ENCODE results near the gene SLC4A7. TPM values are rescaled to one million over a fixed set of nuclear protein-coding genes. Genes with fewer than 3 reads are reported as not detected.
A peak's percentile ranks its signal among the peaks of the same experiment; 100 is the strongest.
"Not testable (repeated sequence)": the region's sequence is repeated elsewhere in the genome, so short reads cannot be mapped to it uniquely, and the experiment has no call there.

The SLC4A7 gene
- total RNA-seq, 1 donor from 2014 or later, result 28.6 TPM

GRCh38 chr3:27423463-27423862 is 60.7 kb downstream of the SLC4A7 start:
- H3K4me3 ChIP-seq (ENCODE audit: low read depth, low read length), result no peak overlapping the region
- no peak for TF ChIP-seq CTCF (IDR thresholded peaks at IDR 0.05; ENCODE audit: insufficient read depth, low read length, poor library complexity, severe bottlenecking)
- no peaks in the 10 kb centered on the region for H3K27me3 ChIP-seq (ENCODE audit: control insufficient read depth, insufficient read depth, low read length)
- DNase-seq (ENCODE audit: low read depth), result peak; percentile 5
- no peaks in the 10 kb centered on the region for H3K36me3 ChIP-seq (ENCODE audit: control insufficient read depth, insufficient read depth, low read length)

GRCh38 chr3:27422617-27423016 is 61.6 kb downstream of the SLC4A7 start:
- TF ChIP-seq CTCF (IDR thresholded peaks at IDR 0.05; ENCODE audit: insufficient read depth, low read length, poor library complexity, severe bottlenecking), result no peak
- Histone ChIP-seq H3K27me3 (ENCODE audit: control insufficient read depth, insufficient read depth, low read length) (no peaks in the 10 kb centered on the region), H3K36me3 (ENCODE audit: control insufficient read depth, insufficient read depth, low read length) (no peaks in the 10 kb centered on the region), H3K4me3 (ENCODE audit: low read depth, low read length) (no peak overlapping the region)
- no peak for DNase-seq (ENCODE audit: low read depth)

DNA sequence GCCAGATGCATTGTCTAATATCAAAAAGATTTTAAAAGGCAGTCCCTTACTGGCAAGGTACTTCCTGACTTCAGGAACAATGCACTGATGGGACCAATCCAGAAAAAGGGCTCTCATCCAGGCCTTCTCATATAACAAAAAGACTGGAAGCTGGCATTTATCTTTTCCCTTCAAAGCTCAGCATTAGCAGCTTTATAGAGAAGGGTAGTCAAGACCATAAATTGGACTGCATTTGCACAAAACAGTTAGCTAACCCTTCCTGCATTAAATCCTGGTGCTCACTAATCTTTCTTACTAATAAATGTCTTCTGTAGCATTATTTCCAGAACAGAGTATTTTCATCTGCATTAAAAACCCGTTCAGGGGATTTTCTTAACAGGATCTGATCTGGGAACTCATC is 69.0 kb downstream of the SLC4A7 start:
- Histone ChIP-seq H3K36me3 (ENCODE audit: control insufficient read depth, insufficient read depth, low read length) (no peaks in the 10 kb centered on the region), H3K4me3 (ENCODE audit: low read depth, low read length) (no peak overlapping the region), H3K27me3 (ENCODE audit: control insufficient read depth, insufficient read depth, low read length) (no peaks in the 10 kb centered on the region)
- no peak for TF ChIP-seq CTCF (IDR thresholded peaks at IDR 0.05; ENCODE audit: insufficient read depth, low read length, poor library complexity, severe bottlenecking)
- no peak for DNase-seq (ENCODE audit: low read depth)

DNA sequence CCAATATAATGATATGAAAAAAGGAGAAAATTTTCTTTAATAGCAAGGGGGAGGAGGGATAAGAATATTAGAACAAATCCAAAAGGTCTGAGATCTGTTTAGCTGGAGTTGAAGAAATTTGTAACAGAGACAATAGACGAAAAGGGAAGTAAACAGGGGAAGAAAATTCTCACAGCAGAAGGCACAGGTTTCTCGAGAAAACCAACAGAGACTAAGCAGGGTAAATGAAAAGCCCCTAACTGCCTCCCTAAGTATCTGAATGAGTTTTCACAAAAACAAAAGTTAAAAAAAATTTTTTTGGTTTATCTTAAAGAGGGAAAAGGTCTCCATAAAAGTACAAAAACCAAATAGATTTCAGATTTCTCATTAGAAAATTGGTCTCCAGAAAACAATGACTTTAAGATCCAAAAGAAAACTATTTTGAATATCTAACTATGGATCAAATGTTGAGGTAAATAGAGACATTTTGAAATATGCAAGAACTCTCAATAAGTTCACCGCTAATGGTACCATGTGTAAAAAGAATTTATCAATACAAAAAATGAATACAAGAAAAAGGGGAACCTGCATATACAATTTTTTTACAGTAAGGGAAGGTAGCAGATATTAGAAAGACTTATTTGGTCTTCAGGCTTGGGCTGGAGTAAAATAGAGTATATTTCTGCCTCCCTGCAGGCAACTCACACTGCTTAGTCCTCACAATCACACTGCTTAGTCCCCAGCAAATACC is 91.1 kb downstream of the SLC4A7 start:
- Histone ChIP-seq H3K36me3 (ENCODE audit: control insufficient read depth, insufficient read depth, low read length) (no peaks in the 10 kb centered on the region), H3K27me3 (ENCODE audit: control insufficient read depth, insufficient read depth, low read length) (no peaks in the 10 kb centered on the region), H3K4me3 (ENCODE audit: low read depth, low read length) (no peak overlapping the region)
- no peak for TF ChIP-seq CTCF (IDR thresholded peaks at IDR 0.05; ENCODE audit: insufficient read depth, low read length, poor library complexity, severe bottlenecking)
- no peak for DNase-seq (ENCODE audit: low read depth)

GRCh38 chr3:27392414-27392813 is 91.8 kb downstream of the SLC4A7 start:
- H3K4me3 ChIP-seq (ENCODE audit: low read depth, low read length); H3K36me3 ChIP-seq (ENCODE audit: control insufficient read depth, insufficient read depth, low read length); DNase-seq (ENCODE audit: low read depth); H3K27me3 ChIP-seq (ENCODE audit: control insufficient read depth, insufficient read depth, low read length): not testable (repeated sequence)

GRCh38 chr3:27391796-27392195 is 92.4 kb downstream of the SLC4A7 start:
- no peak overlapping the region for H3K4me3 ChIP-seq (ENCODE audit: low read depth, low read length)
- no peak for DNase-seq (ENCODE audit: low read depth)
- TF ChIP-seq CTCF (IDR thresholded peaks at IDR 0.05; ENCODE audit: insufficient read depth, low read length, poor library complexity, severe bottlenecking), result no peak
- no peaks in the 10 kb centered on the region for H3K27me3 ChIP-seq (ENCODE audit: control insufficient read depth, insufficient read depth, low read length)
- H3K36me3 ChIP-seq (ENCODE audit: control insufficient read depth, insufficient read depth, low read length), result no peaks in the 10 kb centered on the region

All from kidney epithelial cell (primary cell).